OCI-LY7 (cell line): ENCODE results near the gene FBXW11.

Experiments used
- CTCF ChIP-seq: fragments of 200-600 bp; sonication (generic); conservative IDR thresholded peaks from 2 replicates; pipeline ENCODE4 v1.5.1; 2014; ENCODE audit warnings: mild to moderate bottlenecking, antibody characterized with exemption, low read length, moderate library complexity, mixed read lengths
- EZH2phosphoT487 ChIP-seq: fragments of 200-600 bp; sonication (generic); IDR thresholded peaks from 2 replicates; pipeline ENCODE4 v1.6.1; 2018; ENCODE audit warnings: low read depth, borderline replicate concordance, mild to moderate bottlenecking, mixed run types, antibody characterized with exemption, low read length, moderate library complexity, mixed read lengths

- TF ChIP-seq CTCF: no peak
- TF ChIP-seq EZH2phosphoT487: no peak
These were observed 95.3 kb downstream of the FBXW11 start for GRCh38 chr5:171911152-171911551.
